HEK293T (cell line): ENCODE results near the gene PEX5.

ENCODE experiments used
- BHLHE40 ChIP-seq: fragments of 450-650 bp; IDR thresholded peaks from 2 replicates; pipeline ENCODE4 v1.6.1; 2016; ENCODE audit warnings: mild to moderate bottlenecking, moderate library complexity, borderline replicate concordance
- CTBP1 ChIP-seq: fragments of 450-650 bp; IDR thresholded peaks from 2 replicates; pipeline ENCODE4 v1.6.1; 2016; ENCODE audit warnings: borderline replicate concordance
- ELF4 ChIP-seq: fragments of 450-650 bp; IDR thresholded peaks from 2 replicates; pipeline ENCODE4 v1.6.1; 2017; ENCODE audit warnings: antibody characterized with exemption
- FOXA1 ChIP-seq: fragments of 450-650 bp; IDR thresholded peaks from 2 replicates; pipeline ENCODE4 v1.6.1; 2016; ENCODE audit warnings: mild to moderate bottlenecking
- FOXK2 ChIP-seq: fragments of 450-650 bp; IDR thresholded peaks from 2 replicates; pipeline ENCODE4 v1.6.1; 2016; ENCODE audit warnings: mild to moderate bottlenecking
- FOXM1 ChIP-seq: fragments of 450-650 bp; IDR thresholded peaks from 2 replicates; pipeline ENCODE4 v1.6.1; 2017; ENCODE audit warnings: mild to moderate bottlenecking, borderline replicate concordance
- HDGF ChIP-seq: fragments of 450-650 bp; IDR thresholded peaks from 2 replicates; pipeline ENCODE4 v1.6.1; 2017; ENCODE audit warnings: antibody characterized with exemption, borderline replicate concordance
- L3MBTL2 ChIP-seq: fragments of 450-650 bp; conservative IDR thresholded peaks from 2 replicates; pipeline ENCODE4 v1.6.1; 2016; ENCODE audit warnings: mild to moderate bottlenecking
- NFRKB ChIP-seq: fragments of 450-650 bp; IDR thresholded peaks from 2 replicates; pipeline ENCODE4 v1.6.1; 2016; ENCODE audit warnings: mild to moderate bottlenecking, moderate library complexity
- PKNOX1 ChIP-seq: fragments of 450-650 bp; IDR thresholded peaks from 2 replicates; pipeline ENCODE4 v1.6.1; 2016
- SP1 ChIP-seq: fragments of 450-650 bp; IDR thresholded peaks from 2 replicates; pipeline ENCODE4 v1.6.1; 2017
- SUZ12 ChIP-seq: fragments of 450-650 bp; IDR thresholded peaks from 2 replicates; pipeline ENCODE4 v1.6.1; 2016; ENCODE audit warnings: mild to moderate bottlenecking
- TARDBP ChIP-seq: fragments of 450-650 bp; IDR thresholded peaks from 2 replicates; pipeline ENCODE4 v1.6.1; 2016
- ZNF384 ChIP-seq: fragments of 450-650 bp; IDR thresholded peaks from 2 replicates; pipeline ENCODE4 v1.6.1; 2016

- TF ChIP-seq FOXA1: no peak
- no peak for TF ChIP-seq BHLHE40
- TF ChIP-seq SP1: no peak
- TF ChIP-seq HDGF: no peak
- no peak for TF ChIP-seq FOXM1
- TF ChIP-seq FOXK2: no peak
- TF ChIP-seq L3MBTL2: no peak
- TF ChIP-seq PKNOX1: no peak
- no peak for TF ChIP-seq TARDBP
- TF ChIP-seq SUZ12: no peak
- TF ChIP-seq NFRKB: no peak
- no peak for TF ChIP-seq CTBP1
- TF ChIP-seq ELF4: no peak
- TF ChIP-seq ZNF384: no peak
These were observed 15.6 kb downstream of the PEX5 start for GRCh38 chr12:7205091-7205490.
